Posterior vena cava (tissue), 2 donors: ENCODE data around the gene HOXA6. TPM values are rescaled to one million over a fixed set of nuclear protein-coding genes. Genes with fewer than 3 reads are reported as not detected.
A peak's percentile ranks its signal among the peaks of the same experiment; 100 is the strongest.

Experiments used
- DNase-seq: peaks from one replicate; pipeline ENCODE4 v3.0.0-alpha.2; 2020; ENCODE audit warnings: low spot score
- intact Hi-C, 2 donors: fragments of 100-400 bp; cut with DNase I; formaldehyde crosslinking; loops; one replicate each; pipeline versions ENCODE4 v1.14.1 to v1.14.2; 2022 to 2023
- total RNA-seq, 2 donors: library from RNA; stranded (reverse); fragmentation: NEBNext Ultra II Directional; extraction: Animal tissue kit (Norgen Biotek cat#: 25700); gene quantifications; one replicate each; pipeline ENCODE4 v1.2.1, GENCODE V29; 2021
- donor health status: DM: yes; HTN: yes; CAD: no.
- donor health status: DM: yes; HTN: yes; CAD: no.

HOXA6 gene
- total RNA-seq, 2 donors from 2014 or later = 8.6 to 9.1 TPM

DNA sequence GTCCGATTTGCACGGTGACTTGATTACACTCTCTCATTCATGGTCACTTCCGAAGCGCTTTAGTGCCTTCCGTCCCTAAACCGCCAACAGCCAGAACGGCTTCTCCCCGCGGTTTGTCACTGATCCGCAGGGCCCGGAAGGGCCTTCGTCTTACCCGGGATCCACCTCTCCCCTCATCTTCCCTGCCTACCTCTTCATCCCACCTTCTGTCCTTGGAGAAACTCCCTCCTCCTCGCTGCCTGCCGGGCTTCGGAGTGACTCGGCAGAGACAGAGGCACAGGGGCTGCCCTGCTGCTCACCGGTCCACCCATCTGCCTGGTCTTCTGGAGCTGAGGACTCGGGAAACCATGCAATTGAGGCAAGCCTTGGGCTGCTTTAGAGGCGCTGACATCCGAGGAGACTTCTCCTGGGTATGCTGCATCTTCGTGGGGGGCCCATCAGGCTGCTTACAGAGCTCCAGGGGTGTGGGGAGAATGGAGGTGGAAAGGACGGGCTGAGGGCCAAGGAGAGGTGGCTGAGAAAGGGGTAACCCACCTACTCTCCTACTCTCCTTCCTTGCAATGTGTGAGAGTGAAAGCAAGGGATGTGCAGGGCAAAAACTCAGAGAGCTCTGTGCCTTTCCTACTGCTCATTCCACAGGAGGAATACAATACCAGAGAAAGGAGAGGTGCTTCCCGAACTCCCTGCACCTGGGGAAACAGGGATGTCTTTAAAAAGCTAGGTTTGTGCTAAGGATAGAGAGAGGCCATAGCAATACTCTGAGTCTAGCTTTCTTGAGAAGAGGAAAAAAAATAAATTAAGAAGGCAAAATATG, 38.5 kb upstream of the HOXA6 start:
- peak; percentile 47 for DNase-seq
- intact Hi-C loops = no loop called here

DNA sequence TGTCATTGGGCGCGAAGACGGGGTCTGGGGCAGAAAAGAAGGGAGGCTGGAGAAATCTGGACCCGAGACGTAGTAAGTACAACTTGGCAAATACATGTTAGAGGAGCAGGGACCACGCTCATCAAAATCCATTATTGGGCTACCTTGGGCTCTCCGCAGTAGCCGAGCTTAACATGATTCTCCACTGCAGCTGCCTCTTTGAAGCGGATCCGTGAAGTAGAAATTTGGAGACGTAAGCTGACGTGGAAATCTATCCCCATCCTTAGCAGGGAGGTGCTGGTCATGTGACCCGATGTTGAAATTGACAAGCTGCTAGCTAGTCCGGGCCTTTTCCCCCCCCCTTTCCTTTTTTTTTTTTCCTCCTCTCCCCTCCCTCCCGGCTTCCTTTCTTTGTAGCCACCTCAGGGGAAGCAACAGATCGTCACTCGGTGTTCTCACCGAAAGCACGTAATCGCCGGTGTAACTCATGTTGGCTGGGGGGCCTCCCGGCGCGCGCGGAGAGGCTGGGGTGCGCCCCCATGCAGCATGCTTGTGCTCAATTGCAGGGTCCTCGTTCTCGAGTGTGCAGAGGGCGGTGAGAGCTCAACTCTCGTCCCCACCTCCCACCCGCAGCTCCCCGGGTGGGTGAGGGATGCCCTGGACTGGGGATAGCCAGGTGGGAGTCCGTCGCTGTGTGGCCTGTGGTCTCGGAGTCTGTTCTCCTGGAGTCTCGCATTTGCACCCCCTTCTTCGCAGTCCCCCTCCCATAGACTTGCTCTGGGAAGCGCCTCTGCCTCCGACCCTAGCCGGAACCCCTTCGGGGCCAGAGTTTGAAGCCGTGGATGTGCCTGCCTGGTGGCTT, 37.7 kb upstream of the HOXA6 start, which contains the start of gene HOXA11:
Gene HOXA11, minus strand, starts transcription at position 220 of the 841 bp plus-strand sequence. Its CDS starts 88 bp downstream, at position 132.
- peak; percentile 76 for DNase-seq
- intact Hi-C loops = no loop called here

DNA sequence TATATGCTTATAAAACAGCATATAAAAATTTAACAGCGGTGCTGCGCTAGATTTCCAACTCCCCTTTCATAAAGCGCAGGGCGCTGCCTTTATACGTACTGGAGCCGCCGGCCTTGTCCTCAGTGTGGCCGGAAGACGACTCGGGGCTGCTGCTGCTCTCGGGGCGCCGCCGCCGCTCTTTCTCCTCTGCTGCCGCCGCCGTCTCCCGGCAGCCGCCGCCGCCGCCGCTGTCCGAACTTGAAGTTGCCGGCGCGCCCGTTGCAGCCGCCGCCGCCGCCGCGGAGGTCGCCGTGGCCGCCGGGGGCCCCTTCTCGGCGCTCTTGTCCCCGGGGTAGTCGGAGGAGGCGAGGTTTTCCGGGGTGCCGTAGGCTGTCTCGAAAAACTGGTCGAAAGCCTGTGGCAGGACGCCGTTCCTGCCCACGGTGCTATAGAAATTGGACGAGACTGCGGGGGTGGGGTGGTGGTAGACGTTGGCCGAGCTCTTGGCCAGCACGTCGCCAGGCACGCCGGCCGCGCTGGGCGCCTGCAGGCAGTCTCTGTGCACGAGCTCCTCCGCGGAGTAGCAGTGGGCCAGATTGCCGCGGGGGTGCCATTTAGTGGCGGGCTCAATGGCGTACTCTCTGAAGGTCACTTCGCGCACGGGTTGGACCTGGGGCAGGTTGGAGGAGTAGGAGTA, 36.9 kb upstream of the HOXA6 start:
- intact Hi-C loops = no loop called here
- peak; percentile 83 for DNase-seq

DNA sequence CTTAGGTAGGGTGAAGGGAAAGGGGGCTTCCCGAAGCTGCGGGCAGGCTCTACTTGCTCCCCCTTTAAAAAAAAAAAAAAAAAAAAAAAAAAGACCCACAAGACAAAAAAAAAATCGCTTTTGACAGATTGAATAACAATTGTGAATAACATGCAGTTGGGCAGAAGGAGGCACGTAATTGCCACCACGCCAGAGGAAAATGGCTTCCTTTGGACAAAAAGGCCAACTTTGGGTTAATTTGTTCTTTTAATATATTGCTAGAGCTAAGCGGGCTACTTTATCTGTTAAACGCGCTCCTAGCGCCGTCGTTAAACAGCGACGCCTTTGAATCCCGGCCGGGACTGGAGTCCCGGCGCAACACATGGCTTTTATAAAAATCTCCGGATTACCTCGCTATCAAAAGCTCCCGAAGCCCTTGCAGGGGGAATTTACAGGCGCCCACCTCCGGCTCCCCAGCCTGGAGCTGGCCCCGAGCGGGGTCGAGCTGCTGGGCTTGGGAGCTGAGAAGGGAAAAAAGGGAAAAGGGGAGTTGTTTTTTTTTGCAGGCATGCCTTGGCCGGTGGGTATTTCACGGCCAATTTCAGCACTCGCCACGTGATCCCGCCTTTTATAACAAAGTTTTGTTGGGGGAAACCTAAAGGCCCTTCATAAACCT, 36.2 kb upstream of the HOXA6 start:
- no peak for DNase-seq
- intact Hi-C loops = no loop called here

DNA sequence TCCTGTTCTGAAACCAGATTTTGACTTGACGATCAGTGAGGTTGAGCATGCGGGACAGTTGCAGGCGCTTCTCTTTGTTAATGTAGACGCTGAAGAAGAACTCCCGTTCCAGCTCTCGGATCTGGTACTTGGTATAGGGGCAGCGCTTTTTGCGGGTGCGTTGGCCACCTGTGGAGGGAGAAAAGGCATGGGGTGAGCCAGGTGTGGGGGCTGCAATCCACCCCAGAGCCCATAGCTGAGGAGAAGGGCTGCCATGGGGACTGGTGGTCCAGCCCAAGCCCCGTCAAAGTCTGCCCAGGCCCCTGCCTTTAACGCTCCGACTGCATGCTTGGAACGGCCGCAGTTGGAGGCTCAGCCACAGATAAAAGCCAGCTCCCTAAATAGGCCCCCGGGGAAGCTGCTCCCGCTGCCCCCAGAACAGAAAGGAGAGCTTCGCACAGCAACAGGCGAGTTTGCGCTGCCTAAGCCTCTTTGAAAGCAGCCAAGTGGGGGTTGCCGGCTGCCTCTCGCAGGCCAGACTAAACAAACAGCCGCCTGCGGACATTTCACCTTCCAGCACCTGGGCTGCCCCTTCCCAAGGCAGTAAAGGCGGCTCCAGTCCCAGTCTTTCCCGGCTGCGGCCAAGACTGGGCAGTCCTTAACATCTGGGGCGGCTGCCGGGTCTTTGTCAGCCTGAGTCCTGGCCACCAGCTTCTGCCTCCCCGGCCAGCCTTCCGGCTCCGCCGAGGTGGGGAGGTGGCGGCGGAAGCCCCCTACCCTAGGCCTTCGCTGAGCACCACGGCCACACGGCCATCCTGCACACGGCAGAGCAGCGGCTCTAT, 35.5 kb upstream of the HOXA6 start:
- peak; percentile 65 for DNase-seq
- intact Hi-C loops = no loop called here

DNA sequence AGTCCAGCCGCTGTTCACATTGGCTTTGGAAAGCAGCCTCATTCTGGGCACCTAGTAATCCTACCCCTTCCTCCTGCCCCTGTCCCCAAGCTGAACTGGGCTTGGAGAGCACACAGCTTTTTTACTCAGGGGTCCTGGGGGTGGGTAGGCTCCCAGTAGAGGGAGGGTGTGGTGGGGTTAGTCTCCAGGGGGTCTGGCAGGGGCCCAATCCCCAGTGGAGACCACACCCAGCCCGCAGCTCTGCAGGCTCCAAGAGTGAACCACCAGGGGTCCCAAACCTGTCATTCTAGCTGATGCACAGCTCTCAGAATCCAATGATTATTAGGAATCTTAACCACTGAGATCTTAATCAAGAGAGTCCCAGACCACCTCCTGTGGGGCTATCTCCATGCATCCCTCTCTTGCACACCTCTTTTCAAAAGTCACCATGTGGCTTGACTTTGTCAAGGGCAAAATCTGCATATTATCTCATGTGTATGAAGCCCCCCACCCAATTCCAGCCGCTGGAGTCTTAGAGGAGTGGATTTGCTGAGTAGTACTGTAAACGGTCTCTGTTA, 34.8 kb upstream of the HOXA6 start:
- peak; percentile 52 for DNase-seq
- intact Hi-C loops = no loop called here

DNA sequence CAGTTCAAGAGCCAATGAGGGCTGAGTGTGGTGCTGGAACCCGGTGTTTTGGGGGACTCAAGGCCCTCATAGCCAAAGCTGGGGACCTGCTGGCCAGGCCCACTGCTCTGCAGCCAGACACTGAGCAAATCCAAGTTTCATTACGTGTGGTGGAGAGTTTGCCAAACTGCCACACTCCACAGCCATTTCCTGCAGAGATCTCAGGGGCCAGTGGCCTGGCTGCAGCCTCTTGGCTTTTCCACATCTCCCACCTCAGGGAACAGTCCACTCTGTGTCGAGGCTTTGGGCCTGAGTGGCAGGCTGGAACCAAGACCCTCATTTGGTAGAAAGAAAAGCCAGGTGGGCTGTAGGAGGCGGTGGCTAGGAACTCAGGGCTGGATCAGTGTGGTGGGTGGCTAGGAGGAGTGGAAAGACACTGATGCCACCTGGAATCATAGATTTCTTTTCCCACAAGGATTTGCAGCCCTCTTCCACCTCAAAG, 34.3 kb upstream of the HOXA6 start:
- peak; percentile 42 for DNase-seq
- intact Hi-C loops = no loop called here

DNA sequence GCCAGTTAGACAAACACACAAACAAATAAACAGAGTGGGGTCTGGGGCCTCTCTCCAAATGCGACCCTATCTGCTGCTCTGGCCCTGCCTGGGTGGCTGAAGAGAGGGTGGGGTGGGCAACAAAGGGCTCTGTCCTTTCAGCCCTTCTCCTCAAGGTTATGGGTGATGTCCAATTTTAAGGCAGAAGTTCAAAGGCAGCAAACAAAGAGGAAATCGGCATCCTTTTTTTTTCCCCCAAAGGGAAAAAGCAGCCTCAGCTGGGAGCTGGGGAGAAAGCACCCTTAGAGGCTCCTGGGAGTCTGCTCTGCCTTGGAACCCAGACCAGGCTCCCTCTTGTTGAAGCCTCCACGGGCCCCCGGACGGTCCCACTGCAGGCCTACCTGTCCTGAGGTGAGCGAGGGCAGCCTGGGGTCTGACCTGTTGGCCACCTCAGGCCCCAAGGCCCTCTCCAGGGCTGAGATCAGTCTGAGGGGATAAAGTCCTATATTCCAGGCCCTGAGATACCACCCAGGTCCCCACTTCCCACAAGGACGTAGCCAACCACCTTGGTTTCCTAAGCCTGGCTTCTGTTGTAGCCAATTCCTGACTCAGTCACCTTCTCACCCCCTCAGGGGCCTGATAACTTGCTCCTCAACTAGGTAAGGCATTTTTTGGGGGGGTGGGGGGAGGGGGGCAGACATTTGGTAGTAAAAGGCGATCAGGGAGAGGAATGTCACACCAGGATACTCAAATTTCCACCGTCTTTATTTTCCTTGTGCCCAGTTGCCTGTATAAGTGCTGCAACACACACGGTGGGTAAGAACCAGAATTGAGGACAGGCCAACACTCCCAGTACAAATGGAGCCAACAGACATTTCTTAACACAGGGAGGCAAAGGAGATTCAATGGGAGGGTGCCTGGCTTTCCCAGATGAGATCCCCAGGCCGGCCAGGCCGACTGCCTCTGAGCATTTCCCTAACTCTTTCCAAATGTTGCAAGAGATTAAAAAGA, 33.2 kb upstream of the HOXA6 start:
- intact Hi-C loops = no loop called here
- DNase-seq = peak; percentile 76

DNA sequence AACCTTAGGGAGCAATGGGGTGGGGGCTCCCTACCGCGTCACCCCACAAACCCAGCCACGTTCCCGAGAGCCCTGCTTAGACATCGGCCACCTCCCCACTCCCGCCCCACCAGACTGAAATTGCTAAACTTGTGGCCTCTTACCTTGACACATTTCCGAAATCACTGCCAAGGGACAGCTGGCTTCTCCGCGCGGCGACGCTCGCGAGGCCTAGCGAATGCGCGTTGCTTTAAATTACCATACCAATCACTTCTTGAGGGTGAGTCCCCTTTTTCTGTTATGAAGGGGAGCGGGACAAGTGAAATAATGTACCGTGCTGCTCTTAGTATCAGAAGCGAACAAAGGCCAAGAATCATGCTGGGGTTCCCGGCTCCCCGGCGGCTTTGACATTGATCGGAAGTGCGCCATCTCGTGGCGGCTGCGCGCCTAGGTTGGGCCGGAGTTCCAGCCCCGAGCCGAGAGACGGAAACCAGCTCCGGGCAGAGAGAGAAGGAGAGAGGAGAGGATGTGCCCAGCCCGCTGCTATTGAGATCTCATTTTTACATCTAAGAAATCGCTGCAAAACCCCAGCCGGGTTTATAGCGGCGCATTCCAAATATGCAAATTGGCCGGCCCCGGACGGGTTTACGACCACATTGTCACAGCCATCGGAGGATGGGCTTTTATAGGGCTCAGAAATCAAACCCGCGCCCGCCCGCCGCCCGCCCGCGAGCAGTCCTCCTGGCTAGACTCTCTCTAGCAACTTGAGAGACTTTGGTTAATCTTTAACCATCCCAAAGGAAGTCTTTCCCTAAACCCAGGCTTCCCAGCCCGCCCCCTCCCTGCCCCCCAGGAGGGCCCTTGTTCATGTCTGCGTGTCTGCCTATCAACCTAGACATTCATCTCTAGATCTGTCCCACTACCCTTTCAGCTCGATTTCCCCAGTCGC, 32.2 kb upstream of the HOXA6 start:
- intact Hi-C loops = no loop called here
- DNase-seq = peak; percentile 91

DNA sequence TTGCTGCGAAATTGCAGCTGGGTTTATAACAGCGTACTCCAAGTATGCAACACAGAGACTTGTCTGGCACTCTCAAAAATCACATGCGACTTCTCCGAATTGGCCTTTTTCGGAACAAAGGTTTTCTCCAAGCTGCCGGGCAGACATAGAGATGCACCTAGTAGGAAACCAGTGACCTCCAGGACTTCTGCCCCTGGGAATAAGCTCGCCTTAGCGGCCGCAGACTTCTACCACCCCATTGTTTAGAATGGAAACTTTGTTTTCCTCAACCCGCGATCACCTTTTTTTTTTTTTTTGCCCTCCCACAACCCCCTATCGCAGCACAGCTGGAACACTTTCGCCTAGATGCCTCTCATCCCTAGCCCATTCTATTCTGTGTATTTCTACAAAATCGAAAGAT, 31.5 kb upstream of the HOXA6 start:
- no peak for DNase-seq
- intact Hi-C loops = no loop called here

DNA sequence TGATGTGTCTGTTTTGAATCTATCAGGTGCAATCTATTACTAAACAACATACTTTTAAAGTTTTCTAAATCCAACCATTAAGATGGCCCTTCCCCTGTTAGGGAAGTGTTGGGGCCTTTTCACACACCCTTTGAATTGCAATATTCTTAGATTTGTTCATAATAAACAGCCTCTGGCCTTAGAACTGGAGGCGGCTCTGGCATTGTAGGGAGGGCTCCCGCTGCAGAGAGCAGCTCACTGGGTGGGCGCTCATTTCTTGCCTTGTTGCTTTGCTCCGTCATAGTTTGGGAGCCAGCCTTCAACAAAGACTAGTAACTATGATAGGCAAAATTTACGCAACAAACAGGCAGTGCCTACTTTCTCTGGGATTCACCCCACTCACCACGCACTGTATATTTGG, 30.8 kb upstream of the HOXA6 start:
- no peak for DNase-seq
- intact Hi-C loops = no loop called here

DNA sequence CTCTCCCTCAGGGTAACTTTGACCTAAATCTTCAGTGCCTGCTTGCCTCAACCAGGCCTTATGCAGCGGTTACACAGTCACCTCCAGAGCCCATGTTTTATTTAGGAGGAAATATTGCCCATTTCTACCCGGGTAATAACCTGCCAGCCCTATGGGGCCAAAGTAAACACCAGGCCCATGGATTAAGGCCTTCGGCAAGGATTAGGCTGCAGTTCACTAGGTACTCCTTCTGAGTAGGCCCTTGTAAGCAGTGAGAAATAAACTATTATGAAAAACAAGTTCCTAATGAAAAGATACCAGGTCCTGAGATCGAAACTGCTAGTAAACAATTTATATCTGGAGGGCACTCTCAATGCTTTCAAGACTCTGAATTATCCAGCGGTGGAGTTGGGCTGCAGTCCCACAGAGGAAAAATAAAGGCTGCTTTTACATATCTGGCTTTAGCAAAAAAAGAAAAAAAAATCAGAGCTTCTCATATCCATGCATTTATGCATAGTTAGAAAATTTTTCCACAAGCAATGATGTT, 30.3 kb upstream of the HOXA6 start:
- intact Hi-C loops = no loop called here
- no peak for DNase-seq

DNA sequence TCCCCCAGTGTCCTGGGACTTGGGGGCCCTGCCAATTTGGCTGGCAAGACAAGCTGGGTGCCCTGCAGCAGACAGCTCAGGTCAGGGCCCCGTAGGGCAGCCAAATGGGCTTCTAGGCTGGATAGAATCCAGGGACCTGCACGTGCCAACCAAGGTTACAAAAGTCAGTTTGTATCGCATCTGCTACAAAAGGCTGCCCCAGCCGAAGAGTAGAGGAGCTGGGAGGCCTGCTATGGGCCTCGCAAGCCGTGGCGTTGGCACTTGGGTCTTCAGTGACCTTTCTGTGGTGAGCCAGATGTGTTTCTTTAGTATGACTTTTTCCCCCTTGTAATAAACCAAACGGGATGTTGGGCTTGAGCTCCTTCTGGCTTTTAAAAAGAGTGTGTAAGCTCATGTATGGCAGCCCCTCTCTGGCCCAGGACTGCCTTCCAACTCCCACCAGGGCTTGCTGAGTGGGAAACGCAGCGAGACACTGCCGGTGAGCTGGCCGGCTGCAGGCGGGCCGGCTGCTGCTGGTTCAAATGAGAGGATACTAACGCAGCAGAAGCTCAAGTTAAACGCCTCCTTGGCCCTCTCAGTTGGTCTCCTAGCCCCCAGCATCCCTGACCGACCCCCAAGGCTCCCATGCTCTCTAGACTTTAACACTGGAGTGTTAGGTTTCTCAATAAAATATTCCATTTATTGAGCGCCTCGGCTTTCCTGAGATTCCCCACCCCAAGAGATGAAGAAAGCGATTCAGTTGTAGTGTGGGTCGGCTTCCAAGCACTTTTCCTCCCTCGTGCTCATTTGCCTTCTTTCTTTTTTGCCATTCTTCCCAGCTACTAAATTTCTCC, 29.6 kb upstream of the HOXA6 start:
- peak; percentile 58 for DNase-seq
- intact Hi-C loops = no loop called here

DNA sequence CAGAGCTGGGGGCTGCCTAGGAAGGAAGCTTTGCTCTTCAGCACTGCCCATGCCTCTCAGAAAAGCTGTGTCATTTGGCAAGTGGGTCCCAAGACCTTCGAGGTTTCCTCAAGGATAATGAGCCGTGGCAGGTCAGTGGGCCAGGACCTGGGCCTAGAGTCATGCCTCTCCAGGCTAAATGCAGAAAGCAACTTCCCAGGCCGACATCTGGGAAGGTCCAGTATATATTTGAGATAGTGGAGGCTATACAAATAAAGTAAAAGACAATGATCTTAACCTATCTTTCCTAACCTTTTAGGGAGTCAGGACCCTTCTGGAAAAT, 28.9 kb upstream of the HOXA6 start:
- no peak for DNase-seq
- intact Hi-C loops = no loop called here
